Fibroblast of lung (primary cell): Measurements from ENCODE around the gene ALOX12. TPM values are rescaled to one million over a fixed set of nuclear protein-coding genes. Genes with fewer than 3 reads are reported as not detected.
A peak's percentile ranks its signal among the peaks of the same experiment; 100 is the strongest.

Experiments used
- DNase-seq, 2 donors: peaks; one replicate each; pipeline versions ENCODE4 v3.0.0 to v3.0.0-alpha.2; 2010; ENCODE audit warnings: low read depth in 2 of 2
- H2AFZ ChIP-seq: 2 replicates; pipeline ENCODE4 v1.5.1; 2012; ENCODE audit warnings: low read length, control low read depth, inconsistent platforms
- H3K27ac ChIP-seq: 2 replicates; pipeline ENCODE4 v1.5.1; 2011; ENCODE audit warnings: low read length, control low read depth; ENCODE audit not compliant: insufficient read depth
- H3K27me3 ChIP-seq: 2 replicates; pipeline ENCODE4 v1.5.1; 2011; ENCODE audit warnings: mild to moderate bottlenecking, low read length; ENCODE audit not compliant: control insufficient read depth, insufficient read depth
- H3K36me3 ChIP-seq: 2 replicates; pipeline ENCODE4 v1.5.1; 2011; ENCODE audit warnings: low read length; ENCODE audit not compliant: control insufficient read depth, insufficient read depth
- H3K4me1 ChIP-seq: 2 replicates; pipeline ENCODE4 v1.5.1; 2011; ENCODE audit warnings: low read length; ENCODE audit not compliant: control insufficient read depth, insufficient read depth; ENCODE audit errors: extremely low read depth
- H3K4me2 ChIP-seq: 2 replicates; pipeline ENCODE4 v1.5.1; 2011; ENCODE audit warnings: low read length, control low read depth; ENCODE audit not compliant: insufficient read depth; ENCODE audit errors: extremely low read depth
- H3K4me3 ChIP-seq, 4 experiments: fragments of 200-600 bp in 1 of 4; sonication (generic) in 1 of 4; replicated peaks in 1 of 4; 2 replicates each; pipeline ENCODE4 v1.5.1; 2011 to 2016; ENCODE audit warnings: low read length in 4 of 4, low read depth in 3 of 4, mild to moderate bottlenecking in 3 of 4, control low read depth in 2 of 4, inconsistent platforms in 1 of 4, mixed read lengths in 1 of 4; ENCODE audit not compliant: insufficient read depth in 1 of 4; ENCODE audit errors: control extremely low read depth in 1 of 4
- H3K79me2 ChIP-seq: 2 replicates; pipeline ENCODE4 v1.5.1; 2012; ENCODE audit warnings: mild to moderate bottlenecking, low read length, inconsistent platforms; ENCODE audit not compliant: control insufficient read depth, insufficient read depth
- H3K9ac ChIP-seq: 2 replicates; pipeline ENCODE4 v1.5.1; 2011; ENCODE audit warnings: mild to moderate bottlenecking, low read length, control low read depth; ENCODE audit not compliant: insufficient read depth
- H3K9me3 ChIP-seq: 2 replicates; pipeline ENCODE4 v1.5.1; 2012; ENCODE audit warnings: low read depth, low read length; ENCODE audit not compliant: control insufficient read depth, insufficient read depth
- H4K20me1 ChIP-seq: 2 replicates; pipeline ENCODE4 v1.5.1; 2011; ENCODE audit warnings: low read length; ENCODE audit not compliant: control insufficient read depth, insufficient read depth; ENCODE audit errors: extremely low read depth
- CTCF ChIP-seq, 2 donors: IDR thresholded peaks in 1 of 2; conservative IDR thresholded peaks in 1 of 2; 1 replicate in 1 of 2; 2 replicates in 1 of 2; pipeline ENCODE4 v1.5.1; 2011 to 2012; ENCODE audit warnings: low read length in 2 of 2, control low read depth in 1 of 2, inconsistent platforms in 1 of 2, low read depth in 1 of 2, mild to moderate bottlenecking in 1 of 2
- EZH2 ChIP-seq: IDR thresholded peaks from 2 replicates; pipeline ENCODE4 v1.5.1; 2012; ENCODE audit warnings: low read length, control low read depth, mild to moderate bottlenecking; ENCODE audit errors: missing control alignments
- polyA plus RNA-seq, 2 donors: library from polyadenylated mRNA; depleted of rRNA in 1 of 2; stranded (reverse) in 1 of 2; unstranded in 1 of 2; fragments of >200 nt; gene quantifications; 2 replicates each; pipeline ENCODE4 v1.2.1, GENCODE V29; 2011 to 2012; ENCODE audit warnings: missing spikeins in 1 of 2
- total RNA-seq: library from RNA; depleted of rRNA; stranded (reverse); fragments of >200 nt; gene quantifications from 2 replicates; pipeline ENCODE4 v1.2.1, GENCODE V29; 2014

Gene ALOX12
- total and polyA plus RNA-seq, 2 donors (not counting 1 experiment from before 2014, with no cell fraction given), result 0.06 to 0.17 TPM

- Histone ChIP-seq H3K79me2 (no peaks in the 10 kb centered on the region), H2AFZ (no peak overlapping the region), H3K9me3 (no peaks in the 10 kb centered on the region), H3K4me1 (peaks cover 3% of the 10 kb centered on the region), H3K27me3 (peaks cover 18% of the 10 kb centered on the region), H3K36me3 (no peaks in the 10 kb centered on the region), H3K4me3 (no peak overlapping the region), H3K27ac (no peak overlapping the region), H3K9ac (no peak overlapping the region), H4K20me1 (no peaks in the 10 kb centered on the region), H3K4me2 (no peak overlapping the region)
- no peak for DNase-seq
- no peak for TF ChIP-seq CTCF (conservative IDR thresholded peaks at IDR 0.05 in 1 of 2, IDR thresholded peaks at IDR 0.05 in 1 of 2; ENCODE audit: low read depth in 1 of 2, low read length in 2 of 2)
- no peak for TF ChIP-seq EZH2
These were observed 46.8 kb downstream of the ALOX12 start for GRCh38 chr17:7042501-7043181.

GRCh38 chr17:7043182-7043496, 47.3 kb downstream of the ALOX12 start:
- Histone ChIP-seq H3K4me1 (peaks cover 3% of the 10 kb centered on the region), H3K4me3 (peak overlapping the region in 3 of 4 experiments; percentile 16 to 51 (median 19)), H3K36me3 (no peaks in the 10 kb centered on the region), H3K27ac (no peak overlapping the region), H3K27me3 (peaks cover 18% of the 10 kb centered on the region), H4K20me1 (no peaks in the 10 kb centered on the region), H2AFZ (peak overlapping the region; percentile 20), H3K79me2 (no peaks in the 10 kb centered on the region), H3K4me2 (no peak overlapping the region), H3K9me3 (no peaks in the 10 kb centered on the region), H3K9ac (peak overlapping the region; percentile 45)
- no peak for TF ChIP-seq EZH2
- TF ChIP-seq CTCF (conservative IDR thresholded peaks at IDR 0.05 in 1 of 2, IDR thresholded peaks at IDR 0.05 in 1 of 2; ENCODE audit: low read depth in 1 of 2, low read length in 2 of 2), result no peak
- no peak for DNase-seq

GRCh38 chr17:7043497-7044198, 47.8 kb downstream of the ALOX12 start, which contains the start of gene SLC16A11:
SLC16A11 (minus strand) TSS chr17:7044092; CDS start chr17:7043513, 579 bp downstream.
- peak within 1 kb of the TSS; percentile 68 for H3K4me2 ChIP-seq
- TF ChIP-seq EZH2 (peak; percentile 4), CTCF (conservative IDR thresholded peaks at IDR 0.05 in 1 of 2, IDR thresholded peaks at IDR 0.05 in 1 of 2; ENCODE audit: low read depth in 1 of 2, low read length in 2 of 2) (no peak)
- no peak for DNase-seq
- H3K36me3 ChIP-seq, result no peaks in the 10 kb centered on the region
- H3K4me1 ChIP-seq, result peaks cover 3% of the 10 kb centered on the region
- no peaks in the 10 kb centered on the region for H3K9me3 ChIP-seq
- peaks cover 18% of the 10 kb centered on the region for H3K27me3 ChIP-seq
- H3K4me3 ChIP-seq, result peak within 1 kb of the TSS; percentile 16 to 51 (median 21)
- H3K79me2 ChIP-seq, result no peaks in the 10 kb centered on the region
- no peaks in the 10 kb centered on the region for H4K20me1 ChIP-seq
- peak within 1 kb of the TSS; percentile 39 for H2AFZ ChIP-seq
- peak within 1 kb of the TSS; percentile 45 for H3K9ac ChIP-seq
- H3K27ac ChIP-seq, result no peak within 1 kb of the TSS
